Prostate gland (tissue), 2 donors: Measurements from ENCODE around the gene PDZK1. TPM values are rescaled to one million over a fixed set of nuclear protein-coding genes. Genes with fewer than 3 reads are reported as not detected.
"Not testable (repeated sequence)": the region's sequence is repeated elsewhere in the genome, so short reads cannot be mapped to it uniquely, and the experiment has no call there.

Source experiments
- DNase-seq: peaks from one replicate; pipeline ENCODE4 v3.0.0-alpha.2; 2019; ENCODE audit warnings: low spot score
- H3K27ac ChIP-seq, 2 donors: fragments of 200-600 bp; sonication (generic); 2 replicates each; pipeline ENCODE4 v1.5.1; 2017 to 2019
- H3K27me3 ChIP-seq: fragments of 200-600 bp; sonication (generic); replicated peaks from 2 replicates; pipeline ENCODE4 v1.5.1; 2019; ENCODE audit not compliant: insufficient read depth
- H3K36me3 ChIP-seq, 2 donors: fragments of 200-600 bp; sonication (generic); 1 replicate in 1 of 2; 2 replicates in 1 of 2; pipeline versions ENCODE4 v1.5.1 to v1.8.1; 2017 to 2019
- H3K4me1 ChIP-seq: fragments of 200-600 bp; sonication (generic); replicated peaks from 2 replicates; pipeline ENCODE4 v1.5.1; 2019
- H3K4me3 ChIP-seq, 2 donors: fragments of 200-600 bp; sonication (generic); 2 replicates each; pipeline ENCODE4 v1.5.1; 2017 to 2019
- H3K9me3 ChIP-seq: fragments of 200-600 bp; sonication (generic); 2 replicates; pipeline ENCODE4 v1.5.1; 2017
- WGBS: methylation state at CpG from one replicate; pipeline ENCODE4 v1.1.5; 2018; 5-methylcytosine and 5-hydroxymethylcytosine counted together
- intact Hi-C: fragments of 100-400 bp; cut with DNase I; formaldehyde crosslinking; loops from one replicate; pipeline ENCODE4 v1.14.2; 2022
- total RNA-seq, 2 donors: library from RNA; depleted of rRNA; stranded (reverse); fragments of >200 nt; gene quantifications; one replicate each; pipeline ENCODE4 v1.1.0, GENCODE V29; 2016

Gene PDZK1
- total RNA-seq, 2 donors from 2014 or later, result 0.55 TPM; not detected in 1

DNA sequence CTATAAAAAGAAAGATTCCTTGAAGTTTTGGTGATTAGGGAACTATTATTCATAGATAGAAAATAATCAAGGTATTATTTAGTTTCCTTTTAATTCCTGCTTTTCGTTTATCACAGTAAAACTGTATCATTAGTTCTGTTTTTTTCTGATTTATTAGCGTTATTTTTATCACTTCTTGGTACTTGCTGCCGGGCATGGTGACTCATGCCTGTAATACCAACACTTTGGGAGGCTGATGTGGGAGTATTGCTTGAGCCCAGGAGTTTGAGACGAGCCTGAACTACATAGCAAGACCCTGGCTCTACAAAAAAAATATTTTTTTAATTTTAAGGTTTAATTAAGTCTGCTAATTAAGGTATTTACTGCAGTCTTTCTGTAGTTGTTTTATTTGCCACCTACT is 42.2 kb downstream of the PDZK1 start:
- DNase-seq, H3K36me3 ChIP-seq, H3K4me1 ChIP-seq, intact Hi-C loops, H3K4me3 ChIP-seq, H3K9me3 ChIP-seq, H3K27me3 ChIP-seq, H3K27ac ChIP-seq: not testable (repeated sequence)
- WGBS, result 60% methylated on average over 4 of the region's 4 CpGs

DNA sequence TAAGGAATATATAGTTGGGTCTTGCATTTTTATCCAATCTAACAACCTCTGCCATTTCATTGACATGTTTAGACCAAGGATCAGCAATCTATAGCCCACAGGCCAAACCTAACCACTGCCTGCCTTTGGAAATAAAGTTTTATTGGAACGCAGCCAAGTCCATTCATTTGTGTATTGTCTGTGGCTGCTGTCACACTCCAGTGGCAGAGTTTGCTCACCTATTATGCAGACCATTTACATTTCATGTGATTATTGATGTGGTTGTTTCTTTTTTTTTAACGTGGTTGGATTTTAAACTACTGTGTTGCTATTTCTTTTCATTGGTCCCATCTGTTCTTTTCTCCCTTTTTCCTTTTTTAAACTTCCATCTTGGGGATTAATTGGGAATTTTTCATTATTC is 44.7 kb downstream of the PDZK1 start:
- DNase-seq, H3K4me3 ChIP-seq, H3K4me1 ChIP-seq, intact Hi-C loops, H3K27ac ChIP-seq, H3K27me3 ChIP-seq, H3K36me3 ChIP-seq, H3K9me3 ChIP-seq: not testable (repeated sequence)
- 47% methylated on average over 2 of the region's 2 CpGs for WGBS

DNA sequence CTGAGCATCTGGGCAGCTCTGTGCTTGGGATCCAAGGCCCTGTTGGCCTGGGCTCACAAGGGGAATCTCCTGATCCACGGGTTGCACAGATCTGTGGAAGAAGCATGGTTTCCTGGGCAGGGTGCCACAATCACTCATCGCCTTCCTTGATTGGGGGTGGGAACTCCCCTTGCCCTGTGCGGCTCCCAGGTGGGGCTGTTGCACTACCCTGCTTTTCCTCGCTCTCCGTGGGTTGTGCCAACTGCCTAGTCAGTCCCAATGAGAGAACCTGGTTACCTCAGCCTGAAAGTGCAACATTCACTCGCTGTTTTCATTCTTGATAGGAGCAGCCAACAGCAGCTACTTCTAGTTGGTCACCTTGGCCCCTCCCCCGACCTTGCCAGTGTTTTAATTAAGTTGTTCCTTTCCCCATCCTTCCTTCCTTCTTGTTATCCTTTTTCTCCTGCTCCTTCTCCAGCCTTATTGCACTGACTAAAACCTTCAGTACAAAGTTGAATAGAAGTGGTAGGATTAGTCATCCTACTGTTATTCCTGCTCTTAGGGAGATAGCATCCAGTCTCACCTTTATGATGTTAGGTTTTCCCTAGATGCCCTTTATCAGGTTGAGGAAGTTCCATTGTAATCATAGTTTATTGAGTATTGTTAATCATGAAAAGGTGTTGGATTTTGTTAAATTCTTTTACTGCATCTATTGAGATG is 50.8 kb downstream of the PDZK1 start:
- DNase-seq, H3K27ac ChIP-seq, intact Hi-C loops, H3K27me3 ChIP-seq, H3K9me3 ChIP-seq, H3K36me3 ChIP-seq, H3K4me1 ChIP-seq, H3K4me3 ChIP-seq: not testable (repeated sequence)
- 85% methylated on average over 2 of the region's 7 CpGs for WGBS

DNA sequence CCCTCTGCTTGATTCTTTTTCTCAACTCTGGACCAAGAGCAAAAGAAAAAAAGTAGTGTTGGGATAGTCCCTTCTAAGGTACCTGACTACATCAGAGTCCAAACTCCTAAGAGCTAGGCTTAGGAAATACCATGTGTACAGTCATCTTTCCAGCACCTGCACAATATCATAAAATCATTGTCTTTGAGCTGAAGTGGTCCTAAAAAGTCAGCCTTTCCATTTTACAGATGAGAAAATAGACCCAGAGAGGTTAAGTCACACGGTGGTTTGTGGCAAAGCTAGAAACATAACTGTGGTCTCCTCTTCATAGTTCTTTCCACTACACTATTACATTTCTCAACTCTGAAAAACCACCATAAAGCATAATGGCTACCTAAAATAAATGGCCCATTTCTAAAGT is 63.2 kb downstream of the PDZK1 start:
- H3K9me3 ChIP-seq, intact Hi-C loops, H3K27me3 ChIP-seq, H3K36me3 ChIP-seq, H3K27ac ChIP-seq, DNase-seq, H3K4me1 ChIP-seq, H3K4me3 ChIP-seq: not testable (repeated sequence)
- no CpG with 5 or more reads among the region's 1 CpG for WGBS

DNA sequence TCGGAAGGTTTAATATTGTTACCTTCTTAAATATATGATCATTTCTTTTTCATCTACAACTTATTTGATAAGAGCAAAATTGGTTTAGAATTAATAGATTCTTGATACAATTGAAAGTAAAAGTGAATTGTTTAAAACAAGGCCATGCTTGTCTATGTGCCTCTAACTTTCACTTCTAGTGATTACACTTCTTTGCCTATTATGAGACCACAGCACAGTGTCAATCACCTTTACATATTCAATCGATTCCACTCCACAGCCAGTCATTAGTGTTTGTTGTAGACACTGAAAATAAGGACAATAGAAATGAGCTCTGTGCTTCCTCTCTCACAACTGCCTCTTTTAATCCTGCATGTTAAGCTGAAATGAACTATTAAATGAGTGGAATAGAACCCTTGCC is 65.3 kb downstream of the PDZK1 start:
- H3K4me3 ChIP-seq, H3K27ac ChIP-seq, H3K27me3 ChIP-seq, intact Hi-C loops, H3K4me1 ChIP-seq, DNase-seq, H3K36me3 ChIP-seq, H3K9me3 ChIP-seq: not testable (repeated sequence)
- 100% methylated on average over 1 of the region's 2 CpGs for WGBS

DNA sequence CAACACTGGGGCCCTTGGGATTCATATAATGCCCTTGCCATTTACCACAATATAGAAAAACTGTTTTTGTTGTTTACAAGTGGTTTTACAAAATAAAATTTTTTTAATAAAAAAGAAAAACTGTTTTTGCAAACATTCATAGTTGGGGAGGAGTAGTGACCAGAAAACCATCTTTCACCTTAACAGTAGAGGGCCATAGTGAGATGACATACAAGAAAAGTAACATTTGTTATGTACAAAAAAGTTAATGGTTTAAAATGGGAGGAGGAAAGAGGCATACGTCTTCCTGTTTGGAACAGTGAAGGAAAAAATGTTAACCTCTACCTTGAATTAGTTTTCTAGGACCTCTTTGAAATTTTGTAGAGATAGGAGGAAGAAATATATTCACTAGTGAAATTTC is 70.9 kb downstream of the PDZK1 start:
- H3K4me3 ChIP-seq, H3K9me3 ChIP-seq, DNase-seq, intact Hi-C loops, H3K4me1 ChIP-seq, H3K27me3 ChIP-seq, H3K36me3 ChIP-seq, H3K27ac ChIP-seq: not testable (repeated sequence)
- 56% methylated on average over 1 of the region's 1 CpG for WGBS

DNA sequence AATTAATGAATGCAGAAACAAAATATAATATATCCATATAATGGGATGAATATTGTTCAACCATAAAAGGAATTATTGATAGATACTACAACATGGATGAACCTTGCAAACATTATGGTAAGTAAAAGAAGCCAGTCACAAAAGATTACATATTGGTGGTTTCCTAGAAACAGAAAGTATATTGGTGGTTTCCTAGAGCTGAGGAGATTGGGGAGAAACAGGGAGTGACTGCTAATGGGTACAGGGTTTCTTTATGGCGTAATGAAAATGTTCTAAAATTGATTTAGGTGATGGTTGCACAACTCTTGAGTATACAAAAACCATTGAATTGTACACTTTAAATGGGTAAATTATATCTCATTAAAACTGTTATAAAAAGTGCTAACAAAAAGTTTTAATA is 85.0 kb downstream of the PDZK1 start:
- H3K4me3 ChIP-seq, intact Hi-C loops: not testable (repeated sequence)
- WGBS, result no CpG with 5 or more reads among the region's 1 CpG

More for the DNA sequence above, 85.0 kb downstream of the PDZK1 start:
- DNase-seq, H3K4me1 ChIP-seq, H3K27ac ChIP-seq, H3K36me3 ChIP-seq, H3K9me3 ChIP-seq, H3K27me3 ChIP-seq: not testable (repeated sequence)

Other genes starting within 250 kb of the PDZK1 start
- 10 to 100 TPM; 14.5 to 30.1 TPM for gene GPR89A, start 99.4 kb downstream of the PDZK1 start, total RNA-seq
- gene CD160, start 12.1 kb upstream of the PDZK1 start, total RNA-seq, result not detected
- gene RNF115, start 116.7 kb upstream of the PDZK1 start, total RNA-seq, result 10 to 100 TPM; 12.5 to 21.4 TPM
- gene POLR3C, start 116.8 kb upstream of the PDZK1 start, total RNA-seq, result 10 to 100 TPM; 22.5 to 48.0 TPM
- 1 to 10 TPM; 3.5 to 8.6 TPM for gene NUDT17, start 138.3 kb upstream of the PDZK1 start, total RNA-seq
- gene PIAS3, start 151.7 kb upstream of the PDZK1 start, total RNA-seq, result 10 to 100 TPM; 41.7 to 48.8 TPM
- 1 to 10 TPM; 6.6 to 7.5 TPM for gene ANKRD35, start 178.5 kb upstream of the PDZK1 start, total RNA-seq
- 1 to 10 TPM; 6.4 to 7.4 TPM for gene ITGA10, start 202.7 kb upstream of the PDZK1 start, total RNA-seq
- 10 to 100 TPM; 35.9 to 37.7 TPM for gene PEX11B, start 211.3 kb upstream of the PDZK1 start, total RNA-seq
- gene RBM8A, start 220.1 kb upstream of the PDZK1 start, total RNA-seq, result 100 to 1,000 TPM; 127 to 159 TPM